Progenitor cell of endocrine pancreas (in vitro differentiated cells): ENCODE results near the gene TCEAL8. TPM values are rescaled to one million over a fixed set of nuclear protein-coding genes. Genes with fewer than 3 reads are reported as not detected.
"Not testable (repeated sequence)": the region's sequence is repeated elsewhere in the genome, so short reads cannot be mapped to it uniquely, and the experiment has no call there.

Experiments used
- DNase-seq: peaks from one replicate; pipeline ENCODE4 v3.0.0; 2021; ENCODE audit warnings: low spot score; ENCODE audit not compliant: unreplicated experiment
- H3K27ac Mint-ChIP-seq: 2 replicates; pipeline ENCODE4 v1.8.0; 2021; ENCODE audit warnings: mild to moderate bottlenecking, moderate library complexity, mixed read lengths
- H3K27me3 Mint-ChIP-seq: 2 replicates; pipeline ENCODE4 v1.8.0; 2021; ENCODE audit warnings: mixed read lengths
- H3K36me3 Mint-ChIP-seq: 2 replicates; pipeline ENCODE4 v1.8.0; 2022; ENCODE audit warnings: mixed read lengths; ENCODE audit not compliant: insufficient read depth
- H3K4me1 Mint-ChIP-seq: 2 replicates; pipeline ENCODE4 v1.8.0; 2021; ENCODE audit warnings: low read depth, mixed read lengths
- H3K4me3 Mint-ChIP-seq: 2 replicates; pipeline ENCODE4 v1.8.0; 2021; ENCODE audit warnings: low read depth, mild to moderate bottlenecking, moderate library complexity, mixed read lengths
- H3K9me3 Mint-ChIP-seq: 2 replicates; pipeline ENCODE4 v1.8.0; 2021; ENCODE audit warnings: low read depth, mixed read lengths
- CTCF ChIP-seq: fragments of 200-600 bp; sonication (generic); IDR thresholded peaks from one replicate; pipeline ENCODE4 v1.5.0; 2021; ENCODE audit warnings: antibody characterized with exemption, mild to moderate bottlenecking; ENCODE audit not compliant: unreplicated experiment
- total RNA-seq: library from RNA; stranded (reverse); gene quantifications from 2 replicates; pipeline ENCODE4 v1.2.1, GENCODE V29; 2021

The TCEAL8 gene
- total RNA-seq, 1 donor from 2014 or later = 71.0 TPM

- TF ChIP-seq CTCF = no peak
- DNase-seq = no peak
- H3K36me3 Mint-ChIP-seq = no peaks in the 10 kb centered on the region
- peaks cover 9% of the 10 kb centered on the region for H3K4me1 Mint-ChIP-seq
- no peak overlapping the region for H3K4me3 Mint-ChIP-seq
- no peak overlapping the region for H3K27ac Mint-ChIP-seq
- H3K27me3 Mint-ChIP-seq = no peaks in the 10 kb centered on the region
- peaks cover 8% of the 10 kb centered on the region for H3K9me3 Mint-ChIP-seq
Observed at GRCh38 chrX:103236296-103236695, 18.7 kb downstream of the TCEAL8 start.

- H3K27ac Mint-ChIP-seq, H3K9me3 Mint-ChIP-seq, DNase-seq, H3K4me3 Mint-ChIP-seq, H3K27me3 Mint-ChIP-seq, H3K36me3 Mint-ChIP-seq, H3K4me1 Mint-ChIP-seq: not testable (repeated sequence)
Observed at GRCh38 chrX:103235608-103236007, 19.3 kb downstream of the TCEAL8 start.

- TF ChIP-seq CTCF = no peak
- Mint-ChIP-seq H3K9me3 (peaks cover 8% of the 10 kb centered on the region), H3K27ac (no peak overlapping the region), H3K4me1 (peaks cover 9% of the 10 kb centered on the region), H3K27me3 (no peaks in the 10 kb centered on the region), H3K4me3 (no peak overlapping the region), H3K36me3 (no peaks in the 10 kb centered on the region)
- no peak for DNase-seq
Observed at GRCh38 chrX:103234869-103235268, 20.1 kb downstream of the TCEAL8 start.

- no peak for DNase-seq
- Mint-ChIP-seq H3K4me3 (no peak overlapping the region), H3K36me3 (no peaks in the 10 kb centered on the region), H3K27ac (no peak overlapping the region), H3K27me3 (no peaks in the 10 kb centered on the region), H3K9me3 (peaks cover 8% of the 10 kb centered on the region), H3K4me1 (peaks cover 9% of the 10 kb centered on the region)
- no peak for TF ChIP-seq CTCF
Observed at GRCh38 chrX:103233263-103233662, 21.7 kb downstream of the TCEAL8 start.

- H3K27me3 Mint-ChIP-seq, H3K27ac Mint-ChIP-seq, H3K4me3 Mint-ChIP-seq, H3K36me3 Mint-ChIP-seq, DNase-seq, H3K4me1 Mint-ChIP-seq: not testable (repeated sequence)
- peaks cover 32% of the 10 kb centered on the region for H3K9me3 Mint-ChIP-seq
Observed at GRCh38 chrX:103225918-103226317, 29.0 kb downstream of the TCEAL8 start.

GRCh38 chrX:103220511-103221323, 34.2 kb downstream of the TCEAL8 start:
- no peak for DNase-seq
- Mint-ChIP-seq H3K4me1 (peaks cover 6% of the 10 kb centered on the region), H3K27ac (no peak overlapping the region), H3K36me3 (peaks cover 4% of the 10 kb centered on the region), H3K4me3 (no peak overlapping the region), H3K9me3 (peaks cover 39% of the 10 kb centered on the region), H3K27me3 (no peaks in the 10 kb centered on the region)
- TF ChIP-seq CTCF = no peak
